Endothelial cell (in vitro differentiated cells): ENCODE results near the gene SRC. TPM values are rescaled to one million over a fixed set of nuclear protein-coding genes. Genes with fewer than 3 reads are reported as not detected.

ENCODE experiments used
- DNase-seq: peaks from one replicate; pipeline ENCODE4 v3.0.0; 2021; ENCODE audit warnings: low spot score
- H3K27ac Mint-ChIP-seq: one replicate; pipeline ENCODE4 v1.8.0; 2021; ENCODE audit warnings: mixed read lengths, inconsistent platforms; ENCODE audit not compliant: unreplicated experiment
- H3K27me3 Mint-ChIP-seq: one replicate; pipeline ENCODE4 v1.8.0; 2021; ENCODE audit warnings: mild to moderate bottlenecking, moderate library complexity, mixed read lengths, inconsistent platforms; ENCODE audit not compliant: unreplicated experiment
- H3K36me3 Mint-ChIP-seq: one replicate; pipeline ENCODE4 v1.8.0; 2021; ENCODE audit warnings: mild to moderate bottlenecking, low read depth, mixed read lengths, inconsistent platforms; ENCODE audit not compliant: unreplicated experiment
- H3K4me1 Mint-ChIP-seq: one replicate; pipeline ENCODE4 v1.8.0; 2021; ENCODE audit warnings: mild to moderate bottlenecking, mixed read lengths, inconsistent platforms; ENCODE audit not compliant: unreplicated experiment
- H3K4me3 Mint-ChIP-seq: one replicate; pipeline ENCODE4 v1.8.0; 2021; ENCODE audit warnings: mild to moderate bottlenecking, mixed read lengths, inconsistent platforms; ENCODE audit not compliant: unreplicated experiment
- H3K9me3 Mint-ChIP-seq: one replicate; pipeline ENCODE4 v1.8.0; 2021; ENCODE audit warnings: mixed read lengths, inconsistent platforms; ENCODE audit not compliant: unreplicated experiment
- total RNA-seq: library from RNA; stranded (reverse); fragmentation: NEBNext Ultra II Directional; extraction: Animal tissue kit (Norgen Biotek cat#: 25700); gene quantifications from one replicate; pipeline ENCODE4 v1.2.1, GENCODE V29; 2021; ENCODE audit not compliant: unreplicated experiment
- TF ChIP-seq, protein P1 (sequence below): fragments of 200-600 bp; sonication (generic); IDR thresholded peaks from one replicate; pipeline ENCODE4 v1.5.0; 2021; ENCODE audit warnings: antibody characterized with exemption; ENCODE audit not compliant: unreplicated experiment

SRC gene
- total RNA-seq, 1 donor from 2014 or later, result 60.8 TPM

DNA sequence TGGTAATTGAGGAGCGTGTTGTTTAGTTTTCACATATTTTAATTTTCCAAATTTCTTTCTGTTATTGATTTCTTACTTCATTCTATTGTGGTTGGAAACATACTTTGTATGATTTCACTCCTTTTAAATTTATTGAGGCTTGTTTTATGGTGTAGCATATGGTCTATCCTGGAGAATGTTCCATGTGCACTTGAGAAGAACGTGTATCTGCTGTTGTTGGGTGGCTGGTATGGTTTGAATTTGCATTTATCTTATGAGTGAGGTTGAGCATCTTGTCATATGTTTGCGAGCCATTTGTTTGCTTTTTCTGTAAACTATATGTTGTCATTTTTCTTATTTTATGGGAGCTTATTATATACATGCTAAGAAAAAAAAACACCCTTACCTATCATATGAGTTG lies 26.5 kb downstream of the SRC start:
- no peaks in the 10 kb centered on the region for H3K9me3 Mint-ChIP-seq
- no peaks in the 10 kb centered on the region for H3K4me1 Mint-ChIP-seq
- no peak overlapping the region for H3K27ac Mint-ChIP-seq
- H3K36me3 Mint-ChIP-seq, result peaks cover 3% of the 10 kb centered on the region
- no peaks in the 10 kb centered on the region for H3K27me3 Mint-ChIP-seq
- TF ChIP-seq, protein P1, sequence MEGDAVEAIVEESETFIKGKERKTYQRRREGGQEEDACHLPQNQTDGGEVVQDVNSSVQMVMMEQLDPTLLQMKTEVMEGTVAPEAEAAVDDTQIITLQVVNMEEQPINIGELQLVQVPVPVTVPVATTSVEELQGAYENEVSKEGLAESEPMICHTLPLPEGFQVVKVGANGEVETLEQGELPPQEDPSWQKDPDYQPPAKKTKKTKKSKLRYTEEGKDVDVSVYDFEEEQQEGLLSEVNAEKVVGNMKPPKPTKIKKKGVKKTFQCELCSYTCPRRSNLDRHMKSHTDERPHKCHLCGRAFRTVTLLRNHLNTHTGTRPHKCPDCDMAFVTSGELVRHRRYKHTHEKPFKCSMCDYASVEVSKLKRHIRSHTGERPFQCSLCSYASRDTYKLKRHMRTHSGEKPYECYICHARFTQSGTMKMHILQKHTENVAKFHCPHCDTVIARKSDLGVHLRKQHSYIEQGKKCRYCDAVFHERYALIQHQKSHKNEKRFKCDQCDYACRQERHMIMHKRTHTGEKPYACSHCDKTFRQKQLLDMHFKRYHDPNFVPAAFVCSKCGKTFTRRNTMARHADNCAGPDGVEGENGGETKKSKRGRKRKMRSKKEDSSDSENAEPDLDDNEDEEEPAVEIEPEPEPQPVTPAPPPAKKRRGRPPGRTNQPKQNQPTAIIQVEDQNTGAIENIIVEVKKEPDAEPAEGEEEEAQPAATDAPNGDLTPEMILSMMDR, result no peak
- no peak for DNase-seq
- H3K4me3 Mint-ChIP-seq, result no peak overlapping the region

DNA sequence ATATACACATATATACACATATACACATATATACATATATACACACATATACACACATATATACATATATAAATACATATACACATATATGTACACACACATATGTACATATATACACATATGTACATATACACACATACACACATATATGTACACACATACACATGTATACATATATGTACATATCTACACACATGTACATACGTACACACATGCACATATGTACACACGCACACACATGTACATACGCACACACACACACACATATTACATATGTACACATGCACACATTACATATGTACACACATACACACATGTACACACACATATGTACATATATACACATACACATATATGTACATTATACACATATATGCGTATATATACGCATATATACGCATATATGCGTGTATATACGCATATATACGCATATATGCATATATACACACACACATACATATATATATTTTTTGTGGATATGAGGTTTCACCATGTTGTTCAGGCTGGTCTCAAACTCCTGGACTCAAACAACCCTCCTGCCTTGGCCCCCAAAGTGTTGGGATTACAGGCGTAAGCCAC lies 27.2 kb downstream of the SRC start:
- TF ChIP-seq, protein P1, result no peak
- no peaks in the 10 kb centered on the region for H3K27me3 Mint-ChIP-seq
- H3K9me3 Mint-ChIP-seq, result no peaks in the 10 kb centered on the region
- no peak overlapping the region for H3K4me3 Mint-ChIP-seq
- H3K4me1 Mint-ChIP-seq, result no peaks in the 10 kb centered on the region
- H3K27ac Mint-ChIP-seq, result no peak overlapping the region
- H3K36me3 Mint-ChIP-seq, result peaks cover 4% of the 10 kb centered on the region
- DNase-seq, result no peak

DNA sequence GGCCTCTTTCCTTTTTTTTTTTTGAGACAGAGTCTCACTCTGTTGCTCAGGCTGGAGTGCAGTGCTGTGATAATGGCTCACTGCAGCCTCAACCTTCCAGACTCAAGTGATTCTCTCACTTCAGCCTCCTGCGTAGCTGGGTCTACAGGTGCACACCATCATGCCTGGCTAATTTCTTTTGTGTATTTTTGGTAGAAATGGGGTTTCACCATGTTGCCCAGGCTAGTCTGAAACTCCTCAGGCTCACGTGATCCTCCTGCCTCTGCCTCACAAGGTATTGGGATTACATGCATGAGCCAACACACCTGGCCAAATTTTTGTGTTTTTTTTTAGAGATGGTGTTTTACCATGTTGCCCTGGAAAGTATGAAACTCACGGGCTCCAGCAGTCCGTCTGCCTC lies 29.3 kb downstream of the SRC start:
- DNase-seq, result no peak
- TF ChIP-seq, protein P1, result no peak
- Mint-ChIP-seq H3K27me3 (no peaks in the 10 kb centered on the region), H3K4me1 (peaks cover 3% of the 10 kb centered on the region), H3K27ac (no peak overlapping the region), H3K4me3 (no peak overlapping the region), H3K9me3 (no peaks in the 10 kb centered on the region), H3K36me3 (peaks cover 4% of the 10 kb centered on the region)

DNA sequence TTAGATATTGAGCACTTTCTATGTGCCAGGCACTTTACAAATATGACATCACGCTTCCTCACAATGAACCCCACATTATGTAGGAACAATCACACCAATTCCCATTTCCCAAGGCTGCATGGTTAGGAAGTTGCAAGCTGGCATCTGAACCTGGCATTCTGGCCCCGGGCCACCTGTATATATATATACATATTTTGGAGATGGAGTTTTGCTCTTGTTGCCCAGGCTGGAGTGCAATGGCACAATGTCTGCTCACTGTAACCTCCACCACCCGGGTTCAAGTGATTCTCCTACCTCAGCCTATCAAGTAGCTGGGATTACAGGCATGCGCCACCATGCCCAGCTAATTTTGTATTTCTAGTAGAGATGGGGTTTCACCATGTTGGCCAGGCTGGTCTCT lies 30.4 kb downstream of the SRC start:
- no peak for DNase-seq
- Mint-ChIP-seq H3K4me1 (peaks cover 3% of the 10 kb centered on the region), H3K4me3 (no peak overlapping the region), H3K27me3 (no peaks in the 10 kb centered on the region), H3K36me3 (peaks cover 4% of the 10 kb centered on the region), H3K27ac (no peak overlapping the region), H3K9me3 (no peaks in the 10 kb centered on the region)
- TF ChIP-seq, protein P1, result no peak

DNA sequence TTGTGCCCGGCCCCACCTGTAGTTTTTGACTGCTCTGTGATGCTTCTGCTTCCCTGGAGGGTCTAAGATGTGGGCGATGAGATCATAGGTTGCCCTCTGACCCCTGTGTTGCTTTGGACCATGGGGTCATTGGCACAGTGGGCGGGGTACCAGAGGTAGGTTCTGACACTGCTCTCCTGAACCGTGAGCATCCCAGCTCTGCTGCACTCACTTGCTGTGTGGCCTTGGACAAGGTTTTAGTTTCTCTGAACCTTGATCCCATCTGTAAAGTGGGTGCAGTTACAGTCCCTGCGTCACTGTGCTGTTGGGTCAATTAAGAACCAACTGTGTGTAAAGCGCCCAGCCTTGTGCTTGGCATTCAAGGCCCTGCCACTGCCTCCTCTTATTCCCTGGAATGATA lies 30.9 kb downstream of the SRC start:
- TF ChIP-seq, protein P1, result no peak
- peaks cover 4% of the 10 kb centered on the region for H3K36me3 Mint-ChIP-seq
- no peak overlapping the region for H3K4me3 Mint-ChIP-seq
- no peak for DNase-seq
- peaks cover 3% of the 10 kb centered on the region for H3K4me1 Mint-ChIP-seq
- no peak overlapping the region for H3K27ac Mint-ChIP-seq
- no peaks in the 10 kb centered on the region for H3K27me3 Mint-ChIP-seq
- H3K9me3 Mint-ChIP-seq, result no peaks in the 10 kb centered on the region
